Skeletal muscle cell (primary cell): ENCODE measurements around the gene MYH6.

Experiments used
- DNase-seq: peaks from one replicate; pipeline ENCODE4 v3.0.0-alpha.2; 2010; ENCODE audit warnings: low read depth
- H3K4me3 ChIP-seq: 2 replicates; pipeline ENCODE4 v1.5.1; 2011; ENCODE audit warnings: low read depth, mild to moderate bottlenecking, control low read depth, low read length, moderate library complexity

MYH6 gene

DNA sequence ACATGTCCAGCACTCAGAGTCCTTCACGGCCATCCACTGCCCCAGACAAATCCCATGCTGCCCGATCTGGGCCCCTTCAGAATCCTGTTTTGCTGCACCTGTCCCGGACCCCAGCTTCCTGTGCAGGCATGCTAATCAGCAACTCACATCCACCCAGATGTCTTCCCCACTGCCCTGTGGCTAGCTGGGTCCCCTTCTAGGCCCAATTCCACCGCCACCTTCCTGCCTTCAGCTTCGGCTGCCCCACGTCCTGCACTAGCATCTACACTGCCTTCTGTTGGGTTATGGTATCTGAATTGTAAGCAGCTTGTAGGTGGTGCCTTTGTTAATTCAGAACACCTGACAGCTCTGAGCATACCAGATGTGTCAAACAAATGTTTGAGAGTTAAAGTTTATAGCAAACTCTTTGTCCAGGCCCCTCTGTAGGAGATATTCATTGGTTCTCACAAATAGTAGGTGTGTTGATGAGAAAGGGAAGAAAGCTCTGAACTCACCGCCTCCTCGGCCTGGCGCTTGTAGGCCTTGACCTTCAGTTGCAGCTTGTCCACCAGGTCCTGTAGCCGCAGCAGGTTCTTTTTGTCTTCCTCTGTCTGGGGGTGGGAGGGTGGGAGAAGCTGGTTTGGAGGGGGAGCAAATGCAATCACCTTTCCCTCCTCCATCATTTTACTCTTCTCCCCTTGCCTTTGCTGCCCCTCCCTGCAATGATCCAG, 25.2 kb downstream of the MYH6 start:
- DNase-seq, result no peak
- no peak overlapping the region for H3K4me3 ChIP-seq

DNA sequence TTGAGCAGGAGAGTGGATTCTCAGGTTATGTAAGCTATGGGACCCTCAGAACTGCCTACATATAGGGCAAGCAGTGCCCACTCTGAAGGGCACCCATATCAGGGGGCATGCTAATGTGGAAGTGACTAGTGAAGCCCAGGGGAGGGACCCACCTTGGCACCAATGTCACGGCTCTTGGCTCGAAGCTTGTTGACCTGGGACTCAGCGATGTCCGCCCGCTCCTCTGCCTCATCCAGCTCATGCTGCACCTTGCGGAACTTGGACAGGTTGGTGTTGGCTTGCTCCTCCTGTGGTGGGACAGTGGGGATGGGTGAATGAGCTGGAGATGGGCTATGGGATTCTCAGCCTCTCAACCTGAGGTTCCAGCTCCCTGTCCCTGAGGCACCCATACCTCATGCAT, 25.8 kb downstream of the MYH6 start:
- DNase-seq, result no peak
- no peak overlapping the region for H3K4me3 ChIP-seq

GRCh38 chr14:23381871-23382270, 26.2 kb downstream of the MYH6 start:
- H3K4me3 ChIP-seq, result no peak overlapping the region
- DNase-seq, result no peak

DNA sequence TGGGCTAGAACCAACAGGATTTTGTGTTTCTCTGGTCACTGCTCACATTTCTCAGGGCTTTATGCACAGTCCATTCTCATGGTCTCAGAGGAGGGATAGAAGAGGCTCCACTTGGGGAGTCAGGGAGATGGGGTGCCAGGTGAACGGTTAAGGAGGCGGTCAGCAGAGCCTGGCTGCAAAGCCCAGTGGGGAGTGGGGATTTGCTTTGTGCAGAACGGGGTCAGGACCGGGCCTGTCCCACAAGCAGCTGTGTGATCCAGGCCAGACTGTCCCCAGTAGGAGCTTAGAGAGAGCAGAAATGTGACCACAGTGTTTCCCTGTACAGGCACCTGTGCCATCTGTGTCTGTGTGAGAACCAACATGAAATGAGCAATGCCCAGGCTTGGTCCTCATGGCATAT, 27.1 kb downstream of the MYH6 start:
- H3K4me3 ChIP-seq, result no peak overlapping the region
- DNase-seq, result no peak

- no peak overlapping the region for H3K4me3 ChIP-seq
- DNase-seq, result no peak
Observed at GRCh38 chr14:23380197-23380914, 27.7 kb downstream of the MYH6 start.

GRCh38 chr14:23379366-23380196, 28.5 kb downstream of the MYH6 start:
- H3K4me3 ChIP-seq, result no peak overlapping the region
- no peak for DNase-seq

GRCh38 chr14:23378612-23379220, 29.4 kb downstream of the MYH6 start:
- no peak for DNase-seq
- H3K4me3 ChIP-seq, result no peak overlapping the region

GRCh38 chr14:23377573-23378563, 30.2 kb downstream of the MYH6 start:
- no peak overlapping the region for H3K4me3 ChIP-seq
- no peak for DNase-seq

- no peak for DNase-seq
- no peak overlapping the region for H3K4me3 ChIP-seq
Observed at GRCh38 chr14:23377198-23377550, 30.9 kb downstream of the MYH6 start.

GRCh38 chr14:23376482-23377197, 31.4 kb downstream of the MYH6 start, which contains the start of gene CMTM5:
CMTM5 (plus strand) TSS chr14:23377046; CDS start chr14:23377252, 206 bp downstream.
- no peak within 1 kb of the TSS for H3K4me3 ChIP-seq
- no peak for DNase-seq

DNA sequence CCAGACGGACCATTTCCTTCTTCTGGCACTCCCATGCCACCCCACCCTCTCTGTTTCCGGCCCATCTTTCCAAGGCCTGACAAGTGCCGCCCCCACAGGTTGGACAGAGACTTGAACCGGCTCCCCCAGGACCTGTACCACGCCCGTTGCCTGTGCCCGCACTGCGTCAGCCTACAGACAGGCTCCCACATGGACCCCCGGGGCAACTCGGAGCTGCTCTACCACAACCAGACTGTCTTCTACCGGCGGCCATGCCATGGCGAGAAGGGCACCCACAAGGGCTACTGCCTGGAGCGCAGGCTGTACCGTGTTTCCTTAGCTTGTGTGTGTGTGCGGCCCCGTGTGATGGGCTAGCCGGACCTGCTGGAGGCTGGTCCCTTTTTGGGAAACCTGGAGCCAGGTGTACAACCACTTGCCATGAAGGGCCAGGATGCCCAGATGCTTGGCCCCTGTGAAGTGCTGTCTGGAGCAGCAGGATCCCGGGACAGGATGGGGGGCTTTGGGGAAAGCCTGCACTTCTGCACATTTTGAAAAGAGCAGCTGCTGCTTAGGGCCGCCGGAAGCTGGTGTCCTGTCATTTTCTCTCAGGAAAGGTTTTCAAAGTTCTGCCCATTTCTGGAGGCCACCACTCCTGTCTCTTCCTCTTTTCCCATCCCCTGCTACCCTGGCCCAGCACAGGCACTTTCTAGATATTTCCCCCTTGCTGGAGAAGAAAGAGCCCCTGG, 32.4 kb downstream of the MYH6 start:
- H3K4me3 ChIP-seq, result no peak overlapping the region
- DNase-seq, result no peak

DNA sequence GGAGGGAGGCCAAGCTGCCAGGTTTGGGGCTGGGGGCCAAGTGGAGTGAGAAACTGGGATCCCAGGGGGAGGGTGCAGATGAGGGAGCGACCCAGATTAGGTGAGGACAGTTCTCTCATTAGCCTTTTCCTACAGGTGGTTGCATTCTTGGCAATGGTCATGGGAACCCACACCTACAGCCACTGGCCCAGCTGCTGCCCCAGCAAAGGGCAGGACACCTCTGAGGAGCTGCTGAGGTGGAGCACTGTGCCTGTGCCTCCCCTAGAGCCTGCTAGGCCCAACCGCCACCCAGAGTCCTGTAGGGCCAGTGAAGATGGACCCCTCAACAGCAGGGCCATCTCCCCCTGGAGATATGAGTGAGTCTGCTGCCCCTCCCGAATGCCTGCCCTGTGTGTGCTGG, 35.0 kb downstream of the MYH6 start:
- DNase-seq, result no peak
- H3K4me3 ChIP-seq, result no peak overlapping the region

GRCh38 chr14:23372509-23372908, 35.6 kb downstream of the MYH6 start, which contains the start of gene IL25:
IL25 (plus strand) TSS chr14:23372809.
- no peak for DNase-seq
- no peak within 1 kb of the TSS for H3K4me3 ChIP-seq

- DNase-seq, result no peak
Observed at GRCh38 chr14:23371865-23372264, 36.2 kb downstream of the MYH6 start.

GRCh38 chr14:23370221-23370620, 37.9 kb downstream of the MYH6 start:
- no peak overlapping the region for H3K4me3 ChIP-seq
- DNase-seq, result no peak

More at GRCh38 chr14:23371865-23372264, 36.2 kb downstream of the MYH6 start:
- no peak overlapping the region for H3K4me3 ChIP-seq

DNA sequence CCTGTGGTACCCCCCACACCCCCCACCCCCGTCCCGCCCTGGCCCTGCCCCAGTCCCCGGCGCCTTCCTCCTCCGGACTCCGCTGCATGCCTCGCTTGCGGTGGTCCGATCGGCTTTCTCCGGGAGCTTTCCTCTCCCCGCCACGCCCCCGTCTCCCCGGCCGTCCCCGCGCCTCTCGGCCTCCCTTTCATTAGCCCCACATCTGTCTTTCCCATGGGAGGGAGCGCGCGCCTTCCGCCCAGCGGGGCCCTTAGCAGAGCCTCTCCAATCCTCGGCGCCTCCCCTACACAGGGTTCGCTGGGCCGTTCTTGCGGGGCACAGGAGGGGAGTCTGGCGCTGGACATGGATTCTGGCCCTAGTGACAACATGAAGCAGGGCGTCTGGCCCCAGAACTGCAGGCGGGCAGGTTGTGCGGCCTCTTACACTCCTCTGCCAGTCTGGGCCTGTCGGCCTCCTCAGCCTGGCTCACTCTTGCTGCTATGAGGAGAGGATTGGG, 41.6 kb downstream of the MYH6 start:
- peak overlapping the region; percentile 51 for H3K4me3 ChIP-seq
- DNase-seq, result no peak

GRCh38 chr14:23365732-23366425, 42.2 kb downstream of the MYH6 start:
- no peak for DNase-seq
- peak overlapping the region; percentile 51 for H3K4me3 ChIP-seq
